ELR (cell line): ENCODE results near the gene FCRLB.
"Not testable (repeated sequence)": the region's sequence is repeated elsewhere in the genome, so short reads cannot be mapped to it uniquely, and the experiment has no call there.

Experiments used
- DNase-seq: peaks from one replicate; pipeline ENCODE4 v3.0.0-alpha.2; 2015; ENCODE audit warnings: low read depth

FCRLB gene

GRCh38 chr1:161740921-161741320, 19.6 kb downstream of the FCRLB start:
- no peak for DNase-seq

- DNase-seq = no peak
Measured at GRCh38 chr1:161743231-161743630, 21.9 kb downstream of the FCRLB start.

- DNase-seq = no peak
Measured at GRCh38 chr1:161747801-161748200, 26.5 kb downstream of the FCRLB start.

- peak; percentile 97 for DNase-seq
Measured at GRCh38 chr1:161749509-161750407, 28.4 kb downstream of the FCRLB start, which contains the start of gene DUSP12. TSS of gene DUSP12 (plus strand) at chr1:161749786. CDS start at chr1:161749802, 16 bp downstream.

- DNase-seq = peak; percentile 60
Measured at GRCh38 chr1:161763522-161764098, 42.3 kb downstream of the FCRLB start.

DNA sequence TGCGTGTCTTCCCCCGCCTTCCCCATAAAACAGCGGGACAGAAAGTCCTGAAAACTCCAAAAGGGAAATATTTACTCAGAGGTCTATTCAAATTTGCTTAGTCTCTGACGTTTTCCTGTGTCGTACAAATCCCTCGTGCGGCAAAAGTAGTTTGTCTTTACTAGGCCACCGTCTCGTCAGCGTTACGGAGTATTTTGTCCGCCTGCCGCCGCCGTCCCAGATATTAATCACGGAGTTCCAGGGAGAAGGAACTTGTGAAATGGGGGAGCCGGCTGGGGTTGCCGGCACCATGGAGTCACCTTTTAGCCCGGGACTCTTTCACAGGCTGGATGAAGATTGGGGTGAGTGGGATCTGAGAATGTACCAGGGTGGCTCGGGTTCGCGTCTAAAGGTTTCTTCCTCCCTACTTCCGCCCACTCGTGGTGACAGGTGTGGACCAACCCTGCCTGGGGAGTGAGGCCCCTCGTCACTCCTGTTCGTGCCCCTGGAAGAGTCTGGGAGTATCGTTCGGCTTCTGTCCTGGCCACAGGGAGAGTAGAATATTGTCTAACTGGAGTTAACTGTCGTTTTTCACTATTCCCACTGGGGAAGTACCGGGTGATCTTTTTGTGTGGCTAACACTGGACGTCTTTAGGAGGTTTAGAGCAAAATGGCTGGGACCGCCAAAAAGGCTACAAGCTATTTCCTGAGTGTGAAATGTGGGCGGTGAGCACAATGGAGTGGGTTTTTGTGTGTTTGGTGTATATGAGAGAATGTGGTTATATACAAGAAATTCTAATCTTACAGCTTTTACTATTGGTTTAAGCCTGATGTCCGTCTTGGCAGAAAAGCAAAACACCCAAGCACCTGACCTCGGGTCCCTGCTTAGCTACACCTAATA, 45.0 kb downstream of the FCRLB start, which contains the start of gene ATF6:
Gene ATF6 (plus strand): TSS at position 219 of the 880 bp plus-strand sequence. CDS start 41 bp downstream, at position 260.
- DNase-seq = peak; percentile 96

DNA sequence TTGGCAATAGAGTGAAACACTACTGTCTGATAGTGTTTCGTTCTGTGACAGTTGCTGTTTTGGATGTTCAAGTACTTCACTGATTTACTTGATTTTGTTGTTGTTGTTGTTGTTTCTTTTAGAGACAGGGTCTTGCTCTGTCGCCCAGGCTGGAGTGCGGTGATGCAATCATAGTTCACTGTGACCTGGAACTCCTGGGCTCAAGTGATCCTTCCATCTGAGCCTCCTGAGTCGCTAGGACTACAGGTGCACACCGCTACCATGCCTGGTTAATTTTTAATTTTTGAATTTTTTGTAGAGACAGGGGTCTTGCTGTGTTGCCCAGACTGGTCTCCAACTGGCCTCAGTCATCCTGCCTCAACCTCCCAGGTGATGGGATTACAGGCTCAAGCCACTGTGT, 47.1 kb downstream of the FCRLB start:
- DNase-seq = no peak

DNA sequence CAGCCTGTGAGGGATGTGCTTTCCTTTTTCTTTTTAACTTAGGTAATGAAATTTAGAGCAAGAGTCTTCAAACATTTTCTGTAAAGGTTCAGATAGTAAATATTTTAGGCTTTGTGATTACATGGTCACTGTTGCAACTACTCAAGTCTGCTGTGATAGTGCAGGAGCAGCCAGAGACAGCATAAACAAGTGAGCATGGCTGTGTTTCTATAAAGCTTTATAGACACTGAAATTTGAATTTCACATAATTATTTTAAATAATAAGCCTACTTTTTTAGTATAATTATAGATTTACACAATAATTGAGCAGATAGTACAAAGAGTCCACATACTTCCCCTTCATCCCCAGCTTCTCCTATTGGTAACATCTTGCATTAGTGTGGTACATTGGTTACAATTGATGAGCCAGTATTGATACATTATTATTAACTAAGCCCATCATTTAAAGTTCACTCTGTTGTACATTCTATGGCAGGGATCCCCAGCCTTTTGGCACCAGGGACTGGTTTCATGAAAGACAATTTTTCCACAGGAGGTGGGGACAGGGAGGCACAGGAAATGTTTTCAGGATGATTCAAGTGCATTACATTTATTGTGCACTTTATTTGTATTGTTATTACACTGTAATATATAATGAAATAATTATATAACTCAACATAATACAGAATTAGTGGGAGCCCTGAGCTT, 47.8 kb downstream of the FCRLB start:
- no peak for DNase-seq

DNA sequence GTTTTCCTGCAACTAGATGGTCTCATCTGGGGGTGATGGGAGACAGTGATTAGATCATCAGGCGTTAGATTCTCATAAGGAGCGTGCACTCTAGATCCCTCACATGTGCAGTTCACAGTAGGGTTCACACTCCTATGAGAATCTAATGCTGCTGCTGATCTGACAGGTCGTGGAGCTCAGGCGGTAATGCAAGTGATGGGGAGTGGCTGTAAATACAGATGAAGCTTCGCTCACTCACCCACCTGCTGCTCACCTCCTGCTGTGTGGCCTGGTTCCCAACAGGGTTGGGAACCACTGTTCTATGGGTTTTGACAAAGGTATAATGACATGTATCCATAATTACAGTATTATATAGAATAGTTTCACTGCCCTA, 48.3 kb downstream of the FCRLB start:
- not testable (repeated sequence) for DNase-seq

DNA sequence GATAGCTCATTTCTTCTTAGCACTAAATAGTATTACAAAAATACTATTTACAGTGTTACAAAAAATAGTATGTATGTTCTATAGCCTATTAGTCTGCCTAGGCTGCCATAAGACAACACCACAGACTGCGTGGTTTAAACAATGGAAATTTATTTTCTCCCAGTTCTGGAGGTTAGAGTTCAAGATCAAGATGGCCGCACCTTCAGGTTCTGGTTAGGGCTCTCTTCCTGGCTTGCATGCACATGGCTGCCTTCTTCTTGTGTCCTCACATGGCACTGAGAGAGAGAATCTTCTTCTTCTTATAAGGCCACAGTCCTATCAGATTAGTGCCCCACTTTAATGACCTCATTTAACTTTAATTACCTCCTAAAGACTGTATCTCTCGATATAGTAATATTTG, 48.9 kb downstream of the FCRLB start:
- no peak for DNase-seq

GRCh38 chr1:161771161-161771560, 49.8 kb downstream of the FCRLB start:
- no peak for DNase-seq

- DNase-seq = no peak
Measured at GRCh38 chr1:161771973-161772372, 50.6 kb downstream of the FCRLB start.

GRCh38 chr1:161772397-161772796, 51.1 kb downstream of the FCRLB start:
- no peak for DNase-seq

DNA sequence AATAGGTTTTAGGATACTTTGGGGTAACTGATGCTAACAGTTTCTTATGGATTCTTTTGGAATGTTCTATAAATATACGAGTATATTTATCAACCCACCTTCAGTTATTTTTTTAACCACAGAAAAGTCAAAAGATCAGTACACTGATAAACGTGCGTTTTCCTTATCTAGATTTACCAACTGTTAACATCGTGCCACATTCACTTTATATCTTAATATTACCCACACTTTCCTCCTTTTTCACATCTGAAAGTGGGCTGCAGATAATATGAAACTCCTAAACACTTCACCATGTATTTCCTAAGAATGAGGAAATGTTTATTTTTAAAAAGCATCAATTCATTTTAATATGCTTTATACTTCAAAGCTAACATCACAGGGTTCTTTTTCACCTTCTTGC, 52.4 kb downstream of the FCRLB start:
- no peak for DNase-seq

GRCh38 chr1:161777261-161777660, 55.9 kb downstream of the FCRLB start:
- no peak for DNase-seq
